HepG2 (cell line): ENCODE data around the gene PNO1. TPM values are rescaled to one million over a fixed set of nuclear protein-coding genes. Genes with fewer than 3 reads are reported as not detected.
"Not testable (repeated sequence)": the region's sequence is repeated elsewhere in the genome, so short reads cannot be mapped to it uniquely, and the experiment has no call there.

Experiments
- ATAC-seq: fragments of 200-7000 bp; cut with Tn5 transposase; 3 replicates; pipeline ENCODE4 v1.9.1; 2020; ENCODE audit warnings: mild to moderate bottlenecking, moderate library complexity
- BruUV-seq: library from RNA; stranded (reverse); fragments of 400-500 nt; replicated peaks from 2 replicates; lab custom pipeline; 2021; lab: Mats Ljungman, UMichigan
- CTCF ChIA-PET: fragments of 300-600 bp; formaldehyde crosslinking; extraction: SDS; loops from one replicate; lab custom pipeline; 2021; ENCODE audit warnings: low total read pairs, inconsistent platforms, low intra/inter-chr PET ratio; lab: Yijun Ruan, JAX
- POLR2A ChIA-PET: fragments of 350-600 bp; sonication (Branson Sonifier 250); formaldehyde crosslinking; loops from one replicate; lab custom pipeline; 2020; ENCODE audit warnings: antibody characterized with exemption, inconsistent platforms; lab: Yijun Ruan, JAX
- DNase-seq: peaks from one replicate; pipeline ENCODE4 v3.0.0-alpha.2; 2015; ENCODE audit warnings: low spot score
- FAIRE-seq: peaks from 3 replicates; lab custom pipeline; 2011; peaks lifted over from hg19 to GRCh38; lab: Jason Lieb, UNC
- H2AFZ ChIP-seq: one replicate; pipeline ENCODE4 v1.6.1; 2011; ENCODE audit warnings: low read length, inconsistent platforms
- H3K27ac ChIP-seq: fragments of 300-600 bp; 3 replicates; pipeline ENCODE4 v1.8.0; 2011; ENCODE audit warnings: mixed run types, mild to moderate bottlenecking, mixed read lengths, low read length, inconsistent platforms; ENCODE audit not compliant: insufficient read depth; ENCODE audit errors: extremely low read length
- H3K27me3 ChIP-seq, 2 experiments: fragments of 200-600 bp in 1 of 2; 2 replicates in 1 of 2; 3 replicates in 1 of 2; pipeline versions ENCODE4 v1.6.0 to v1.8.0; 2011; ENCODE audit warnings: low read length in 2 of 2, mild to moderate bottlenecking in 2 of 2, moderate library complexity in 2 of 2, inconsistent platforms in 1 of 2; ENCODE audit not compliant: insufficient read depth in 2 of 2, control insufficient read depth in 1 of 2
- H3K36me3 ChIP-seq, 2 experiments: fragments of 200-600 bp in 1 of 2; replicated peaks in 1 of 2; 2 replicates in 1 of 2; 3 replicates in 1 of 2; pipeline versions ENCODE4 v1.5.1 to v1.8.0; 2011; ENCODE audit warnings: low read length in 2 of 2, inconsistent platforms in 1 of 2; ENCODE audit not compliant: insufficient read depth in 2 of 2, control insufficient read depth in 1 of 2
- H3K4me1 ChIP-seq: 2 replicates; pipeline ENCODE4 v1.5.1; 2012; ENCODE audit warnings: low read length, inconsistent platforms; ENCODE audit not compliant: insufficient read depth
- H3K4me2 ChIP-seq: 2 replicates; pipeline ENCODE4 v1.6.0; 2011; ENCODE audit warnings: low read depth, low read length, inconsistent platforms
- H3K4me3 ChIP-seq, 3 experiments: fragments of 200-600 bp in 1 of 3; sonication (generic), shearing (Covaris generic) in 1 of 3; replicated peaks in 1 of 3; 2 replicates each; pipeline ENCODE4 v1.5.1; 2011 to 2016; ENCODE audit warnings: low read length in 3 of 3, inconsistent platforms in 2 of 3, low read depth in 2 of 3, mild to moderate bottlenecking in 2 of 3, control low read depth in 1 of 3, mixed read lengths in 1 of 3; ENCODE audit not compliant: insufficient read depth in 1 of 3
- H3K79me2 ChIP-seq: one replicate; pipeline ENCODE4 v1.6.1; 2011; ENCODE audit warnings: low read length, inconsistent platforms; ENCODE audit not compliant: insufficient read depth
- H3K9ac ChIP-seq: 2 replicates; pipeline ENCODE4 v1.6.0; 2011; ENCODE audit warnings: mild to moderate bottlenecking, low read depth, low read length, inconsistent platforms; ENCODE audit not compliant: insufficient read depth
- H3K9me3 ChIP-seq: 2 replicates; pipeline ENCODE4 v1.5.1; 2012; ENCODE audit warnings: mild to moderate bottlenecking, low read length
- H4K20me1 ChIP-seq: 2 replicates; pipeline ENCODE4 v1.6.0; 2011; ENCODE audit warnings: inconsistent platforms, mild to moderate bottlenecking, low read length, moderate library complexity; ENCODE audit not compliant: insufficient read depth
- RBM22 ChIP-seq: fragments of 200-400 bp; formaldehyde crosslinking; optimal IDR thresholded peaks from 2 replicates; pipeline ENCODE3; 2017; ENCODE audit warnings: mild to moderate bottlenecking, low read length, moderate library complexity
- SAFB2 ChIP-seq: sonication (generic); formaldehyde crosslinking; IDR thresholded peaks from 2 replicates; pipeline ENCODE4 v1.5.1; 2020; ENCODE audit warnings: missing genetic modification reagents, low read depth, mild to moderate bottlenecking, borderline replicate concordance
- ZNF234 ChIP-seq: sonication (generic); formaldehyde crosslinking; conservative IDR thresholded peaks from 2 replicates; pipeline ENCODE4 v1.5.1; 2020; ENCODE audit warnings: mild to moderate bottlenecking, missing genetic modification reagents
- ZNF770 ChIP-seq: sonication (generic); formaldehyde crosslinking; IDR thresholded peaks from 2 replicates; pipeline ENCODE4 v1.5.0; 2020; ENCODE audit warnings: mild to moderate bottlenecking, missing genetic modification reagents
- WGBS: methylation state at CpG from one replicate; pipeline ENCODE4 v1.1.6; 2017; ENCODE audit warnings: low lambda C conversion rate; 5-methylcytosine and 5-hydroxymethylcytosine counted together
- in situ Hi-C: cut with HindIII; loops from 2 replicates; pipeline ENCODE4 v1.10.0; 2017; ENCODE audit warnings: low pct_unique_long_range_greater_than_20kb; ENCODE audit not compliant: extremely low pct_ligation_motif_present
- intact Hi-C: fragments of 100-400 bp; cut with micrococcal nuclease; formaldehyde crosslinking; loops from one replicate; pipeline ENCODE4 v1.10.0; 2022; ENCODE audit not compliant: unreplicated experiment
- polyA plus RNA-seq, 8 experiments: library from polyadenylated mRNA; depleted of rRNA in 3 of 8; stranded (reverse) in 7 of 8; unstranded in 1 of 8; fragments of >200 nt; fragmentation: Illumina TruSeq in 4 of 8; extraction: Trizol in 4 of 8; gene quantifications; 2 replicates each; pipeline versions ENCODE4 v1.2.1 to v1.2.3, GENCODE V29; 2011 to 2016; ENCODE audit warnings: low read depth in 4 of 8, missing spikeins in 1 of 8, mixed read lengths in 1 of 8; ENCODE audit not compliant: insufficient read depth in 1 of 8
- total RNA-seq, 5 experiments: library from RNA; depleted of rRNA; stranded (reverse); fragments of >200 nt; fragmentation: Illumina TruSeq; extraction: Trizol; gene quantifications; 2 replicates each; pipeline ENCODE4 v1.2.3, GENCODE V29; 2016; ENCODE audit warnings: low read depth in 1 of 5

The PNO1 gene
- total and polyA plus RNA-seq, 2 of the 13 experiments (the other 11 are each of a cell fraction or from before 2014, with no cell fraction given), result 12.8 to 48.5 TPM

- no TSS peak for BruUV-seq
- H3K4me2 ChIP-seq, result no peak overlapping the region
- no peak for DNase-seq
- no peak overlapping the region for H3K27ac ChIP-seq
- H4K20me1 ChIP-seq, result no peaks in the 10 kb centered on the region
- in situ Hi-C loops (no loop called here), intact Hi-C loops (no loop called here)
- no peaks in the 10 kb centered on the region for H3K27me3 ChIP-seq
- CTCF ChIA-PET, result no interaction called here
- H3K9me3 ChIP-seq, result no peaks in the 10 kb centered on the region
- 99% methylated on average over 8 of the region's 8 CpGs for WGBS
- FAIRE-seq, result no peak
- H3K36me3 ChIP-seq, result peaks cover 13 to 56% of the 10 kb centered on the region in 2 experiments
- TF ChIP-seq ZNF234 (CRISPR knock-in tag) (no peak), SAFB2 (CRISPR knock-in tag) (no peak), RBM22 (peak; percentile 11)
- H3K4me1 ChIP-seq, result peaks cover 11% of the 10 kb centered on the region
- no peak for ATAC-seq
- peaks cover 5% of the 10 kb centered on the region for H3K79me2 ChIP-seq
- H3K4me3 ChIP-seq, result no peak overlapping the region
- POLR2A ChIA-PET, result no interaction called here
- H3K9ac ChIP-seq, result no peak overlapping the region
- no peak overlapping the region for H2AFZ ChIP-seq
Measured at GRCh38 chr2:68172990-68173700, 15.5 kb downstream of the PNO1 start.

- H3K4me2 ChIP-seq, DNase-seq, H3K4me3 ChIP-seq, H3K9ac ChIP-seq, H2AFZ ChIP-seq, CTCF ChIA-PET, in situ Hi-C loops, H3K27ac ChIP-seq, H4K20me1 ChIP-seq, H3K27me3 ChIP-seq, H3K9me3 ChIP-seq, intact Hi-C loops, ATAC-seq, FAIRE-seq, H3K79me2 ChIP-seq: not testable (repeated sequence)
- TSS peak; percentile 16 for BruUV-seq
- 98% methylated on average over 4 of the region's 4 CpGs for WGBS
- peak; percentile 57; the same call in 1 of the 2 replicates for TF ChIP-seq ZNF770 (CRISPR knock-in tag)
- Histone ChIP-seq H3K4me1 (peaks cover 11% of the 10 kb centered on the region), H3K36me3 (peaks cover 13 to 70% of the 10 kb centered on the region in 2 experiments)
- POLR2A ChIA-PET, result interaction anchor here (1.2 to 1.3 kb wide), 2 partner anchors 18 to 77 kb away, joined by 3 to 5 read pairs; partner anchors contain the start of genes PNO1 and PPP3R1
Measured at GRCh38 chr2:68175210-68175609, 17.5 kb downstream of the PNO1 start.
